Fibroblast of the aortic adventitia (primary cell): ENCODE data around the gene GABARAPL2. TPM values are rescaled to one million over a fixed set of nuclear protein-coding genes. Genes with fewer than 3 reads are reported as not detected.

ENCODE experiments used
- DNase-seq: peaks from one replicate; pipeline ENCODE4 v3.0.0-alpha.2; 2010; ENCODE audit warnings: low read depth
- H3K4me3 ChIP-seq: 2 replicates; pipeline ENCODE4 v1.5.1; 2011; ENCODE audit warnings: low read depth, mild to moderate bottlenecking, control low read depth, low read length, moderate library complexity
- CTCF ChIP-seq: IDR thresholded peaks from 2 replicates; pipeline ENCODE4 v1.5.1; 2011; ENCODE audit warnings: mild to moderate bottlenecking, low read length, control low read depth, inconsistent platforms; ENCODE audit not compliant: insufficient read depth
- total RNA-seq: library from RNA; depleted of rRNA; stranded (reverse); fragments of >200 nt; gene quantifications from 2 replicates; pipeline ENCODE4 v1.2.3, GENCODE V29; 2012; ENCODE audit warnings: low replicate concordance

GABARAPL2 gene
- total RNA-seq, 1 donor: 46.5 TPM

DNA sequence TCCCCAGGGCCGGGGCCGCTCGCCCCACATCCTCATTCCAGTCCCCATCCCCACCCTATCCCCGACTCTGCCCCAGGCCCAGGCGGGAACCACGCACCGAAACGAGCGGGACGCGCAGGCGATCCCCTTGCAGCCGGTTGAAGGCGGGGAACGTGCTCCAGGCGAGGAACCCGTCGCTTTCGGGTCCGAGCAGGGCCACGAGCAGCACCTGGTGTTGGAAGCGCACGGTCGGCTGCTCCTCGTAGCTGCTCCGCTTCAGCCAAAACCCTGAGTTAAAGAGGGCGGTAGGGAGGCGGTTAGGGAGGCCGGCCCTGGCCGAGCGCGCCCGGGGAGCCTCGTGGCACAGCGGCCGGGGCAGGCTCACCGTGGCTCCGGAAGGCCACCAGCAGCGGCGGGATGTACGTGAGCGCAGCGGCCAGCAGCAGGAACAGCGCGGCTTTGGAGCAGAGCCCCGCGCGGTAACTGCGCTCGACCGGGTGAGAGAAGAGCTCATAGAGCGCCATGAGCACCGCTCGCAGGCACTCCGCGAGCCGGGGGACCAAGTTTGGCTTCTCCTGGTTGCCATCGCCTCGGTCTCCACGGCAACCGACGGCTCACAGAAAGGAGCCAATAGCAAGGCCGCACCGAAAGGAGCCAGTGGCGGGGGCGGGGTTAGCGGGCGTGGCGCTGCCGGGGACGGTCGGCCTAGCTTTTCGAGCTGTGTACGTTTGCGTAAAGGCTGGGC, 10.3 kb upstream of the GABARAPL2 start, which contains the start of gene TMEM231:
TMEM231 (minus strand) TSS at position 546 of the 724 bp plus-strand sequence; CDS start at position 503, 43 bp downstream.
- H3K4me3 ChIP-seq: peak within 1 kb of the TSS; percentile 81
- TF ChIP-seq CTCF: no peak
- DNase-seq: peak; percentile 89

DNA sequence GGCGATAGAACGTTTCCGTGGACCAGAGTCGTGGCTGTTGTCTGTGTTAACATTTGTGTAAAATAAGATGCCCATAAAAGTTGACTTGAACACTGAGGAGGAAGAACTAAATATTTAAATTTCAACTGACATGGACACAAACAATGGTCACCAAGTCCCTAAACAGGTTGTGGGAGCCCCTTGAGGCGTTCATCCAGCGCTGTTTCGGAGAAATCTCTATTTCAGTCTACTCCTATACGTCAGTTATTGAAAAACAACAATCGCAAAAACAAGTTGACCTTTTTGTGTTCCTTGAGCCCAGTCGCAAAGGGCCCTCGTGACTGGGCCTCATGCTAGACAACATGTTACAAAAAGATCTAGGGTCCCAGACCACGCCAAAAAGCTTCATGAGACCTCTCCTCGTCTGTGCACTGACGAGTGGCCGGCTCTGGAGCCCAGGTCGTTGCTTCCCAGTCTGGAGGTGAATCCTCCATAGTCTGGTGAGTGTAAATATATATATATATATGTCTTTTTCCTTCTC, 9.7 kb upstream of the GABARAPL2 start:
- peak overlapping the region; percentile 81 for H3K4me3 ChIP-seq
- no peak for TF ChIP-seq CTCF
- no peak for DNase-seq

- TF ChIP-seq CTCF: no peak
- H3K4me3 ChIP-seq: no peak overlapping the region
- no peak for DNase-seq
Observed at GRCh38 chr16:75558846-75559401, 7.3 kb upstream of the GABARAPL2 start.

- DNase-seq: peak; percentile 77
- TF ChIP-seq CTCF: no peak
- H3K4me3 ChIP-seq: no peak overlapping the region
Observed at GRCh38 chr16:75559564-75560372, 6.4 kb upstream of the GABARAPL2 start.

DNA sequence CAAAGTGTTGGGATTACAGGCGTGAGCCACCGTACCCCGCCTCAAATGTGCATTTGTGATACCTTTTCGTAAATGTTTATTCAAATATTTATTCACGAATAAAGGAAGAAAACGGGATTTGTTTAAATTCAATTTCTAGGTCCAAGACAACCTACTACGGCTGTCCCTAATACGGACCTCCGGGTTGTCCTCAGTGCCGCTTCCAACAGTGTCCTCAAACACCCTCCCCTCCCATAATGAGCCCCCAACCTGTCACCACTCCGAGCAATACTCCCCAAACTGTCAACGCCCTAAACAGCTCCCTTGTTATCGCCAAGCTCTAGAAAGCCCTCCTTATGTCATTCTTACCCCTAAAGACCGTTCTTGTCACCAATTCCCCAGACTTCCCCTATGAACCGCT, 539 bp upstream of the GABARAPL2 start:
- H3K4me3 ChIP-seq: peak overlapping the region; percentile 98
- no peak for TF ChIP-seq CTCF
- no peak for DNase-seq

DNA sequence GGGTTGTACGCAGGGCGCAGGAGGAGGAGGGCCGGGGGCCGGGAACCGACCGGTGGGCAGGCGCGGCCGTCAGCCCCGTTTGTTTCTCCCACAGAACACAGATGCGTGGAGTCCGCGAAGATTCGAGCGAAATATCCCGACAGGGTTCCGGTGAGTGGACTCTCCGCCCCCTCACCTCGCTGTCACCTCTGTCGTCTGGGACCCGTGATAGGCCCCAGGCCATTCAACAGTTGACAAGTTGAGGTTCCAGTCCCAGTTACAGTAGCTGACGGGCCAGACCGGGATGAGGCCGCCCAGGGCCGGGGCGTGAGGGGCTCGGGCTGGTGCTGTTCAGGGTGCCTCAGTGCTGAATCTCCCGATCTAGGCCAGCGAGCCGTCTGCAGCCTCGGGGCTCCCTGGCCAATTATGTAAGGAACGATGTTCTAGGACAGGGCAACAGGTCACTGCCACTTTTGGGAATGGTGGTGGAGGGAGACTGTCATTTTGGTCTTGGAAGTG, 628 bp downstream of the GABARAPL2 start:
- no peak for TF ChIP-seq CTCF
- DNase-seq: no peak
- H3K4me3 ChIP-seq: peak overlapping the region; percentile 98
